Skeletal muscle tissue (tissue), 4 donors: Measurements from ENCODE around the gene ITGAV. TPM values are rescaled to one million over a fixed set of nuclear protein-coding genes. Genes with fewer than 3 reads are reported as not detected.

ENCODE experiments used
- H3K27ac ChIP-seq: one replicate; pipeline ENCODE4 v1.7.0; 2013; ENCODE audit warnings: mild to moderate bottlenecking, low read depth, low read length, inconsistent platforms
- H3K27me3 ChIP-seq, 3 donors: one replicate each; pipeline ENCODE4 v1.7.0; 2013; ENCODE audit warnings: low read length in 3 of 3; ENCODE audit not compliant: control insufficient read depth in 3 of 3, insufficient read depth in 3 of 3
- H3K36me3 ChIP-seq, 3 donors: one replicate each; pipeline ENCODE4 v1.7.0; 2013; ENCODE audit warnings: low read length in 3 of 3; ENCODE audit not compliant: control insufficient read depth in 3 of 3, insufficient read depth in 3 of 3
- H3K4me1 ChIP-seq, 3 donors: one replicate each; pipeline ENCODE4 v1.7.0; 2013; ENCODE audit warnings: low read length in 3 of 3, mild to moderate bottlenecking in 3 of 3; ENCODE audit not compliant: control insufficient read depth in 3 of 3, insufficient read depth in 3 of 3
- H3K4me3 ChIP-seq, 3 donors: one replicate each; pipeline ENCODE4 v1.7.0; 2013; ENCODE audit warnings: low read length in 3 of 3
- H3K9ac ChIP-seq, 3 donors: one replicate each; pipeline ENCODE4 v1.7.0; 2013; ENCODE audit warnings: low read length in 3 of 3, mild to moderate bottlenecking in 3 of 3, moderate library complexity in 2 of 3, low read depth in 1 of 3
- H3K9me3 ChIP-seq, 3 donors: one replicate each; pipeline ENCODE4 v1.7.0; 2013; ENCODE audit warnings: low read length in 3 of 3; ENCODE audit not compliant: control insufficient read depth in 3 of 3
- total RNA-seq: library from RNA; depleted of rRNA; stranded (reverse); fragments of >200 nt; gene quantifications from one replicate; pipeline ENCODE4 v1.2.3, GENCODE V29; 2014
- donor health status: Osteomylitis.

The ITGAV gene
- total RNA-seq, 1 donor from 2014 or later: 62.1 TPM

DNA sequence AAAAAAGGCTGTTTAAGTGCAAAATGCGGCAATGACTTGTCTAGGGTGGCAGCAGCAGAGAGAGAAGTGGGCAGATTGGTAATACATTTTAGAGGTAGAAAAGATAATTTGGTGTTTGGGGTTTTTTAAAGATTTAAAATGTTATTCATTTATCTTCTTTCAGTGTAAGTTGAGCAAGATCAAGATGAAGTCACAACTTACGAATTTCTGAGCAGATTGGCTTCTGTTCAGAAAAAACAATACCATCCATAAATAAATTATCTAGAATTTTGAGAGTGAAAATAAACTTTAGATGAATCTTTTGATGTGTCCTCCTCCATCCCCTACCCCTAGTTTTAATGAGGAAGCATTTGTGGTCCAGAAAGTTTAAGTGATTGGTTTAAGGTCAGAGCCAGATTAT, 56.1 kb downstream of the ITGAV start:
- no peak overlapping the region for H3K27ac ChIP-seq
- H3K36me3 ChIP-seq: peaks cover 0 to 23% (median 21%) of the 10 kb centered on the region in 3 donors
- H3K9ac ChIP-seq: no peak overlapping the region
- no peaks in the 10 kb centered on the region for H3K27me3 ChIP-seq
- no peaks in the 10 kb centered on the region for H3K4me1 ChIP-seq
- no peak overlapping the region for H3K4me3 ChIP-seq
- H3K9me3 ChIP-seq: no peaks in the 10 kb centered on the region

DNA sequence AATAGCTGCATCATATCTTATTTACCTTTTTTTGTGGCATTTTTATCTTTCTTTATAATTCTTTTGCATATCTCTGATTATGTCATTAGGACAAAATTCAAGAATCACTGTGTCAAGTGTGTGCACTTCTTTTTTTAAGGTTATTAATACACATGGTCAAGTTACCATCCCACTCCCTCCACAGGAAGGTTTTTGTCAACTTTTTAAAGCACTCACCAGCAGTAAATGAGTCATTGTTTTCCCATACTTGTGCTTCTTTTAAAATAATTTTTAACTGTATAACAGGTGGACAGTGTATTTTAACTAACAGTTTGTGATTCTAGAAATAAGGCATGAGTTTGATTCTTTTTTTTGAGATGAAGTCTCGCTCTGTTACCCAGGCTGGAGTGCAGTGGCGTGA, 58.3 kb downstream of the ITGAV start:
- Histone ChIP-seq H3K4me3 (no peak overlapping the region), H3K4me1 (no peaks in the 10 kb centered on the region), H3K9ac (no peak overlapping the region), H3K9me3 (no peaks in the 10 kb centered on the region), H3K27ac (no peak overlapping the region), H3K27me3 (no peaks in the 10 kb centered on the region), H3K36me3 (peaks cover 2 to 18% (median 16%) of the 10 kb centered on the region in 3 donors)

DNA sequence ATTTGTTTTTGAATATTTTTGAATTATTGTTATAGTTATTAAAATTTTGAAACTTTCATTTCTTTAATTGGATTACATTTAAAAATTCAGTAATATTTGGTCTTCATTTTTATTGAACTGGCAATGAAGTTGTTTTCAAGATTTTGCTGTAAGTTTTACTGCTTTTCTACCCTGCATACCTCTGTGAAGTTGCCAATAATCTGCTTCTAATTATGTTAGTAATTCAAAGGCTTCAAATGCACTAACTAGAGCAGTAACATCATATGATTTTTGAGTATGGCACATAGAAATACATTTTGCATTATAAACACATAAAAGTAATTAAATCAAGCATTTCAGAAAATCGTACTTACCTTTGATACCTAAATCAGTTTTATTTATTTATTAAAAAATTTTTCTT, 63.7 kb downstream of the ITGAV start:
- Histone ChIP-seq H3K4me3 (no peak overlapping the region), H3K27me3 (no peaks in the 10 kb centered on the region), H3K9me3 (no peaks in the 10 kb centered on the region), H3K27ac (no peak overlapping the region), H3K9ac (no peak overlapping the region), H3K36me3 (peaks cover 10 to 24% (median 22%) of the 10 kb centered on the region in 3 donors), H3K4me1 (no peaks in the 10 kb centered on the region)

GRCh38 chr2:186659383-186659782, 69.5 kb downstream of the ITGAV start:
- no peak overlapping the region for H3K27ac ChIP-seq
- no peaks in the 10 kb centered on the region for H3K27me3 ChIP-seq
- peaks cover 11 to 27% (median 26%) of the 10 kb centered on the region in 3 donors for H3K36me3 ChIP-seq
- H3K4me3 ChIP-seq: no peak overlapping the region
- H3K9ac ChIP-seq: no peak overlapping the region
- H3K9me3 ChIP-seq: no peaks in the 10 kb centered on the region
- no peaks in the 10 kb centered on the region for H3K4me1 ChIP-seq

DNA sequence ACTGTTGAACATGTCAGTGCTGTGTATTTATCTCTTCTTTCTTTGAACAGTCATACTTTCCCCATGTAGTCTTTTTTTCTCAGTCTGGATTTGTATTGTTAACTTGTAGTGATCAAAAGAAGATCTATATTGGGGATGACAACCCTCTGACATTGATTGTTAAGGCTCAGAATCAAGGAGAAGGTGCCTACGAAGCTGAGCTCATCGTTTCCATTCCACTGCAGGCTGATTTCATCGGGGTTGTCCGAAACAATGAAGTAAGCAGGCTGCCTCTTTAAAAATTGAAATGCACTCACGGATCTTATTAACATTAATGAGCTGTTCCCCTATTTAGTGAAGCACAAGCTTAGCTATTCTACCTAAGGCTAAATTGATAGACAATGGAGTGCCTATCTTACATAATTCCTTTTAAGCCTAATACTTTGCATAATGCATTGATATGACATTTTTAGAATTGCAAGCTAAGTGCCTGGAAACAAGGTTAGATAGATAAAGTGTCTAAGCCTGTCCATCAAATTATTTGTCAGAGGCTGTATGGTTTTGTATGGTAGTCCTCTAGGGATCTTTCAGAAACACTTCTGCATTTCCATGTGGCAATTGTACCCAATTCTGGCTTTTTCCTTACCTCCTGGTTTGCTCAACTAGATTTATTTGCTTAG, 74.7 kb downstream of the ITGAV start:
- Histone ChIP-seq H3K9me3 (no peaks in the 10 kb centered on the region), H3K27me3 (no peaks in the 10 kb centered on the region), H3K4me1 (no peaks in the 10 kb centered on the region), H3K9ac (no peak overlapping the region), H3K36me3 (peaks cover 20 to 46% (median 34%) of the 10 kb centered on the region in 3 donors), H3K4me3 (no peak overlapping the region), H3K27ac (no peak overlapping the region)

DNA sequence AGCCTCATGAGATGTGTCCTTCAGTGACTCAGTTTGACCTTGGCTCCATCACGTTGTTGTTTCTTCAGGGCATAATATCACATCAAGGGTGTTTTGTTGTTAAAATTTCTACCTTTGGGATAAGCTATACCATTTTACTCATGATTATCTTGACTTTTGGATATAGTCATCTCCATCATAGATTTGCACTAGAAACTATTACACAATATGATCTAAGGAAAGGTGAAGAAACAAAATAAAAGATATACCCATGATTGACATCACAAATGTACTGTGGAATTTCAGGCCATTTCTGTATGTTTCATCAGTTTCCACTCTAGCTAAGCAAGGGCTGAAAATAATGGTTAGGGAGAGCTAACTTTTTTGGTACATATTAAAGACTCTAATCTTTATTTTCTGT, 79.3 kb downstream of the ITGAV start:
- Histone ChIP-seq H3K9ac (no peak overlapping the region), H3K27ac (no peak overlapping the region), H3K36me3 (peaks cover 31 to 78% (median 70%) of the 10 kb centered on the region in 3 donors), H3K27me3 (no peaks in the 10 kb centered on the region), H3K4me3 (no peak overlapping the region), H3K4me1 (no peaks in the 10 kb centered on the region), H3K9me3 (no peaks in the 10 kb centered on the region)

- Histone ChIP-seq H3K9ac (no peak overlapping the region), H3K9me3 (no peaks in the 10 kb centered on the region), H3K27ac (no peak overlapping the region), H3K4me1 (no peaks in the 10 kb centered on the region), H3K4me3 (no peak overlapping the region), H3K36me3 (peaks cover 25 to 71% (median 62%) of the 10 kb centered on the region in 3 donors), H3K27me3 (no peaks in the 10 kb centered on the region)
These were observed 81.0 kb downstream of the ITGAV start for GRCh38 chr2:186670831-186671230.

DNA sequence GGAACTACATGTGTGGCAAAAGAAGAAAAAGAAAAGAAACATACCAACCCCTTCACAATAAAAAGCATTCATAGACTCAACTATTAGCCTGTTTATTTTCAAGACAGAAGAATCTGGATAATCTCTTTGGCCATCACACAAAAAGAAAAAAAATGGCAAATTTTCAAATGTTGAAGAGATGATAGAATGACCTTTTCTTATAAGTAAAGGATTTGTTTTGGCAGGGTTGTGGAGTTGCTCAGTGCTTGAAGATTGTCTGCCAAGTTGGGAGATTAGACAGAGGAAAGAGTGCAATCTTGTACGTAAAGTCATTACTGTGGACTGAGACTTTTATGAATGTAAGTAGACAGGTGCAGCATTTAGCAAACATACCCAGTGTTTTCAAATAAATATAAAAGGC, 85.5 kb downstream of the ITGAV start:
- Histone ChIP-seq H3K27ac (no peak overlapping the region), H3K27me3 (no peaks in the 10 kb centered on the region), H3K9me3 (no peaks in the 10 kb centered on the region), H3K9ac (no peak overlapping the region), H3K36me3 (peaks cover 15 to 59% (median 54%) of the 10 kb centered on the region in 3 donors), H3K4me3 (no peak overlapping the region), H3K4me1 (no peaks in the 10 kb centered on the region)

DNA sequence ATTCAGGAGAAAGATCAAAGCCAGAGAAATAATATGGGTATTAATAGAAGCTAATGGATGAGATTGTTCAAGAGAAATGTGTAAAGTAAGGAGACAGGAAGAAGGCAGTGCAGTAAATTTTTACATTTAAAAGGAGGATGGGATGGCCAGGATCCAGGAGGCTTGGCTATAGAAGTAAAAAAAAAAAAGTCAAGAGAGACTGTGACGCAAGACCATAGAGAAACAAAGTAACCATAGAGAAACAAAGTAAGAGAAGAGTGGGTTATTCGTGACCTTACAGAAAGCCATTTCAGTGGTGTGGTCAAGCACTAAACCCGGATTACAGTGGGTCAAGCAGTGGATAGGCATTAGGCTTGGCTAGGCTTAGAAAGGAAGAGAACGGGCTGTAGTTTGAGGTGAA, 93.5 kb downstream of the ITGAV start:
- Histone ChIP-seq H3K9ac (no peak overlapping the region), H3K27ac (no peak overlapping the region), H3K9me3 (peaks cover 0 to 3% (median 3%) of the 10 kb centered on the region in 3 donors), H3K4me3 (no peak overlapping the region), H3K27me3 (no peaks in the 10 kb centered on the region), H3K4me1 (no peaks in the 10 kb centered on the region), H3K36me3 (peaks cover 0 to 5% (median 0%) of the 10 kb centered on the region in 3 donors)

DNA sequence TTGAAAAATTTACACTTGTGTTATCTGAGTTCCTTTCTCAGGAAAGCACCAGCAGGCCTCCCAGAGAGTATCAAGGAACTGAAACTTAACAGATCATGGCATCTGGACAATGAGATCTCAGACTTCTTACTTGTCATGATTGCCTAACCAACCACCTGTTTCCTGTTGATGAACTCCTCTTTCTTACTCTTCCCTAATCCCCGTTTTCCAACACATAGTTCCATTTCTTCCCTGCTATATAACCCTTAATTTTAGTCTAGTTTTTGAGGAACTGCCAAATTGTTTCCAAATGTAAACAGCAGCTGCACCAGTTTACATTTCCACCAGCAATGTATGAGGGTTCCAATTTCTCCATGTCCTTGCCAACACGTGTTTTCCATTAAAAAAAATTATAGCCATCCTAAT, 98.0 kb downstream of the ITGAV start:
- Histone ChIP-seq H3K27me3 (peaks cover 0 to 2% (median 0%) of the 10 kb centered on the region in 3 donors), H3K9me3 (peaks cover 0 to 3% (median 3%) of the 10 kb centered on the region in 3 donors), H3K36me3 (no peaks in the 10 kb centered on the region), H3K4me3 (no peak overlapping the region), H3K9ac (no peak overlapping the region), H3K4me1 (no peaks in the 10 kb centered on the region), H3K27ac (no peak overlapping the region)
